Neural cell (in vitro differentiated cells): ENCODE measurements around the gene LRMDA. TPM values are rescaled to one million over a fixed set of nuclear protein-coding genes. Genes with fewer than 3 reads are reported as not detected.

Experiments used
- H2AFZ ChIP-seq: fragments of 200-600, 300-800 bp; sonication (generic), shearing (Covaris generic); 2 replicates; pipeline ENCODE4 v1.6.0; 2014; ENCODE audit warnings: low read depth, mild to moderate bottlenecking, antibody characterized with exemption, low read length, moderate library complexity
- H3F3A ChIP-seq: fragments of 200-600 bp; shearing (Covaris generic); 2 replicates; pipeline ENCODE4 v1.6.1; 2016; ENCODE audit warnings: mild to moderate bottlenecking, moderate library complexity, mixed read lengths, antibody characterized with exemption, low read length; ENCODE audit not compliant: insufficient read depth, poor library complexity, severe bottlenecking
- H3K27ac ChIP-seq: fragments of 200-600, 300-800 bp; sonication (generic), shearing (Covaris generic); 2 replicates; pipeline ENCODE4 v1.5.1; 2014; ENCODE audit warnings: mild to moderate bottlenecking, low read length, moderate library complexity
- H3K27me3 ChIP-seq: fragments of 300-800, 200-600 bp; sonication (generic), shearing (Covaris generic); 2 replicates; pipeline ENCODE4 v1.6.0; 2014; ENCODE audit warnings: mild to moderate bottlenecking, low read depth, low read length, moderate library complexity; ENCODE audit not compliant: insufficient read depth
- H3K36me3 ChIP-seq: fragments of 300-800, 200-600 bp; sonication (generic), shearing (Covaris generic); 2 replicates; pipeline ENCODE4 v1.5.1; 2014; ENCODE audit warnings: mild to moderate bottlenecking, antibody characterized with exemption, low read length, moderate library complexity; ENCODE audit not compliant: insufficient read depth
- H3K4me2 ChIP-seq: fragments of 300-800, 200-600 bp; sonication (generic), shearing (Covaris generic); 2 replicates; pipeline ENCODE4 v1.6.0; 2014; ENCODE audit warnings: mild to moderate bottlenecking, low read length
- H3K4me3 ChIP-seq: fragments of 300-800, 200-600 bp; sonication (generic), shearing (Covaris generic); 2 replicates; pipeline ENCODE4 v1.5.1; 2014; ENCODE audit warnings: mild to moderate bottlenecking, low read length, moderate library complexity
- H3K79me2 ChIP-seq: fragments of 200-600 bp; shearing (Covaris generic); replicated peaks from 2 replicates; pipeline ENCODE4 v1.6.0; 2014; ENCODE audit warnings: mild to moderate bottlenecking, low read length, moderate library complexity; ENCODE audit not compliant: insufficient read depth
- H3K9ac ChIP-seq: fragments of 300-800, 200-600 bp; sonication (generic), shearing (Covaris generic); 2 replicates; pipeline ENCODE4 v1.6.1; 2016; ENCODE audit warnings: mild to moderate bottlenecking, low read length, mixed read lengths
- H3K9me2 ChIP-seq: fragments of 200-600 bp; shearing (Covaris generic); 2 replicates; pipeline ENCODE4 v1.6.1; 2016; ENCODE audit warnings: mild to moderate bottlenecking, low read length, mixed read lengths; ENCODE audit not compliant: insufficient read depth
- H3K9me3 ChIP-seq: fragments of 200-600, 300-800 bp; sonication (generic), shearing (Covaris generic); 2 replicates; pipeline ENCODE4 v1.6.1; 2016; ENCODE audit warnings: mild to moderate bottlenecking, mixed run types, low read length, moderate library complexity, mixed read lengths
- H4K20me1 ChIP-seq: fragments of 200-600 bp; shearing (Covaris generic); 2 replicates; pipeline ENCODE4 v1.6.1; 2016; ENCODE audit warnings: mild to moderate bottlenecking, mixed run types; ENCODE audit not compliant: insufficient read depth
- EP300 ChIP-seq: fragments of 450-650 bp; conservative IDR thresholded peaks from 2 replicates; pipeline ENCODE4 v1.6.1; 2014; ENCODE audit warnings: antibody characterized with exemption, mild to moderate bottlenecking, moderate library complexity; ENCODE audit not compliant: poor library complexity, severe bottlenecking
- EZH2 ChIP-seq: fragments of 200-600, 300-800 bp; shearing (Covaris generic), sonication (generic); IDR thresholded peaks from 2 replicates; pipeline ENCODE4 v1.6.1; 2014; ENCODE audit warnings: antibody characterized with exemption, low read length, borderline replicate concordance, mild to moderate bottlenecking; ENCODE audit not compliant: insufficient read depth, poor library complexity, severe bottlenecking
- MXI1 ChIP-seq: fragments of 450-650 bp; conservative IDR thresholded peaks from 2 replicates; pipeline ENCODE4 v1.6.1; 2014; ENCODE audit warnings: antibody characterized with exemption, mild to moderate bottlenecking; ENCODE audit not compliant: poor library complexity, severe bottlenecking
- POLR2AphosphoS5 ChIP-seq: IDR thresholded peaks from 2 replicates; pipeline ENCODE4 v1.6.1; 2012
- RAD21 ChIP-seq: fragments of 450-650 bp; conservative IDR thresholded peaks from 2 replicates; pipeline ENCODE4 v1.6.1; 2014; ENCODE audit warnings: antibody characterized with exemption, mild to moderate bottlenecking, moderate library complexity
- SMC3 ChIP-seq: fragments of 450-650 bp; conservative IDR thresholded peaks from 2 replicates; pipeline ENCODE4 v1.6.1; 2014; ENCODE audit warnings: antibody characterized with exemption, mild to moderate bottlenecking, moderate library complexity; ENCODE audit not compliant: poor library complexity
- TAF1 ChIP-seq: IDR thresholded peaks from 2 replicates; pipeline ENCODE4 v1.6.1; 2012; ENCODE audit warnings: low read depth
- polyA plus RNA-seq: library from polyadenylated mRNA; depleted of rRNA; stranded (reverse); fragments of >200 nt; gene quantifications from 2 replicates; pipeline ENCODE4 v1.2.3, GENCODE V29; 2014
- TF ChIP-seq, protein P1 (sequence below): IDR thresholded peaks from 2 replicates; pipeline ENCODE4 v1.6.1; 2012; ENCODE audit warnings: borderline replicate concordance
- TF ChIP-seq, protein P2 (sequence below): fragments of 450-650 bp; IDR thresholded peaks from 2 replicates; pipeline ENCODE4 v1.5.1; 2014; ENCODE audit warnings: antibody characterized with exemption, mild to moderate bottlenecking, moderate library complexity; ENCODE audit not compliant: poor library complexity, severe bottlenecking

LRMDA gene
- polyA plus RNA-seq, 1 donor from 2014 or later = 5.6 TPM

DNA sequence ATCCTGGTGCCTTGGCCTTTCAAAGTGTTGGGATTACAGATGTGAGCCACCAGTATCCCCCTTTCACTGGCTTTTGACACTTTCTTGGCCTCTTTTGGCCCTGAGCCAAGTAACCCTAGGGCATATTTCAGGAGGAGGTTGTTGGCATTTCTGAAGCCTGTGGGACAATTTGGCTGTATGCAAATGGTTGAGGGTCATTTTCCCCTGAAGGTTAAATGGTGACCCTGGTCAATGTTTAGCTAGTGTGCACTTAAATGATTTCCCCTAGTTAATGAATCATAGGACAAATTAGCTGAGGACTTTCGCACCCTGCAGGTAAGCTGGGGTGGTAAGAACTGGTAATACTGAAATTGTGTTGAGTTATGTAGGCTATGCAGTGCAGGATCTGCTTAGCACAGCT is 660.5 kb downstream of the LRMDA start:
- Histone ChIP-seq H2AFZ (no peak overlapping the region), H3K9me2 (no peaks in the 10 kb centered on the region), H3K27ac (no peak overlapping the region), H3K27me3 (no peaks in the 10 kb centered on the region), H3F3A (no peaks in the 10 kb centered on the region), H3K9me3 (no peaks in the 10 kb centered on the region), H3K79me2 (no peaks in the 10 kb centered on the region), H3K4me2 (no peak overlapping the region), H4K20me1 (no peaks in the 10 kb centered on the region), H3K36me3 (no peaks in the 10 kb centered on the region), H3K9ac (no peak overlapping the region), H3K4me3 (no peak overlapping the region)
- no peak for TF ChIP-seq MXI1
- TF ChIP-seq, protein P1, sequence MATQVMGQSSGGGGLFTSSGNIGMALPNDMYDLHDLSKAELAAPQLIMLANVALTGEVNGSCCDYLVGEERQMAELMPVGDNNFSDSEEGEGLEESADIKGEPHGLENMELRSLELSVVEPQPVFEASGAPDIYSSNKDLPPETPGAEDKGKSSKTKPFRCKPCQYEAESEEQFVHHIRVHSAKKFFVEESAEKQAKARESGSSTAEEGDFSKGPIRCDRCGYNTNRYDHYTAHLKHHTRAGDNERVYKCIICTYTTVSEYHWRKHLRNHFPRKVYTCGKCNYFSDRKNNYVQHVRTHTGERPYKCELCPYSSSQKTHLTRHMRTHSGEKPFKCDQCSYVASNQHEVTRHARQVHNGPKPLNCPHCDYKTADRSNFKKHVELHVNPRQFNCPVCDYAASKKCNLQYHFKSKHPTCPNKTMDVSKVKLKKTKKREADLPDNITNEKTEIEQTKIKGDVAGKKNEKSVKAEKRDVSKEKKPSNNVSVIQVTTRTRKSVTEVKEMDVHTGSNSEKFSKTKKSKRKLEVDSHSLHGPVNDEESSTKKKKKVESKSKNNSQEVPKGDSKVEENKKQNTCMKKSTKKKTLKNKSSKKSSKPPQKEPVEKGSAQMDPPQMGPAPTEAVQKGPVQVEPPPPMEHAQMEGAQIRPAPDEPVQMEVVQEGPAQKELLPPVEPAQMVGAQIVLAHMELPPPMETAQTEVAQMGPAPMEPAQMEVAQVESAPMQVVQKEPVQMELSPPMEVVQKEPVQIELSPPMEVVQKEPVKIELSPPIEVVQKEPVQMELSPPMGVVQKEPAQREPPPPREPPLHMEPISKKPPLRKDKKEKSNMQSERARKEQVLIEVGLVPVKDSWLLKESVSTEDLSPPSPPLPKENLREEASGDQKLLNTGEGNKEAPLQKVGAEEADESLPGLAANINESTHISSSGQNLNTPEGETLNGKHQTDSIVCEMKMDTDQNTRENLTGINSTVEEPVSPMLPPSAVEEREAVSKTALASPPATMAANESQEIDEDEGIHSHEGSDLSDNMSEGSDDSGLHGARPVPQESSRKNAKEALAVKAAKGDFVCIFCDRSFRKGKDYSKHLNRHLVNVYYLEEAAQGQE = no peak
- TF ChIP-seq RAD21 = no peak
- TF ChIP-seq POLR2AphosphoS5 = no peak
- no peak for TF ChIP-seq EZH2
- TF ChIP-seq SMC3 = no peak
- no peak for TF ChIP-seq TAF1
- TF ChIP-seq, protein P2, sequence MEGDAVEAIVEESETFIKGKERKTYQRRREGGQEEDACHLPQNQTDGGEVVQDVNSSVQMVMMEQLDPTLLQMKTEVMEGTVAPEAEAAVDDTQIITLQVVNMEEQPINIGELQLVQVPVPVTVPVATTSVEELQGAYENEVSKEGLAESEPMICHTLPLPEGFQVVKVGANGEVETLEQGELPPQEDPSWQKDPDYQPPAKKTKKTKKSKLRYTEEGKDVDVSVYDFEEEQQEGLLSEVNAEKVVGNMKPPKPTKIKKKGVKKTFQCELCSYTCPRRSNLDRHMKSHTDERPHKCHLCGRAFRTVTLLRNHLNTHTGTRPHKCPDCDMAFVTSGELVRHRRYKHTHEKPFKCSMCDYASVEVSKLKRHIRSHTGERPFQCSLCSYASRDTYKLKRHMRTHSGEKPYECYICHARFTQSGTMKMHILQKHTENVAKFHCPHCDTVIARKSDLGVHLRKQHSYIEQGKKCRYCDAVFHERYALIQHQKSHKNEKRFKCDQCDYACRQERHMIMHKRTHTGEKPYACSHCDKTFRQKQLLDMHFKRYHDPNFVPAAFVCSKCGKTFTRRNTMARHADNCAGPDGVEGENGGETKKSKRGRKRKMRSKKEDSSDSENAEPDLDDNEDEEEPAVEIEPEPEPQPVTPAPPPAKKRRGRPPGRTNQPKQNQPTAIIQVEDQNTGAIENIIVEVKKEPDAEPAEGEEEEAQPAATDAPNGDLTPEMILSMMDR = no peak
- TF ChIP-seq EP300 = no peak

DNA sequence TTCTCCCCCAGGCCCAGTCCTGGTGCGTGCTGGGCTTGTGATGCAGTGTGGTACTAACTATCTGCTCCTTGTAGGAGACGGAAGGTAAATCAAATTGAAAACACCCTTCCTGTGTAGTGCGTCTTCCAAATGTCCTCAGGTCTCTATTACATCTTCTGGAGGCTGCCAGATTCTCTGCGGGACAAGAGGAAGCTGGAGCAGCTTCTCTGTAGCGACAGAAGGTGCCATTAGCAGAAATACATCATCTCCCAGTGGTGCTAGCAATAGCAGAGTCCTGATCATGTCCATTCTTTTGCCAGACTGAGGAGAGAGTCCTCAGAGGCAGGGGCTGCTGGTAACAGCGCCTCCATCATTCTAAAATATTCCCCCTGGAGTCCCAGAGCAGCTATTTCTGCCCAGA is 675.2 kb downstream of the LRMDA start:
- no peaks in the 10 kb centered on the region for H3F3A ChIP-seq
- H3K4me2 ChIP-seq = no peak overlapping the region
- no peaks in the 10 kb centered on the region for H3K36me3 ChIP-seq
- no peak for TF ChIP-seq EP300
- TF ChIP-seq RAD21 = no peak
- no peak for TF ChIP-seq TAF1
- TF ChIP-seq EZH2 = no peak
- TF ChIP-seq, protein P1 = no peak
- TF ChIP-seq POLR2AphosphoS5 = no peak
- no peak for TF ChIP-seq SMC3
- H3K9me3 ChIP-seq = peaks cover 3% of the 10 kb centered on the region
- H3K27ac ChIP-seq = no peak overlapping the region
- no peak overlapping the region for H2AFZ ChIP-seq
- no peaks in the 10 kb centered on the region for H4K20me1 ChIP-seq
- no peaks in the 10 kb centered on the region for H3K27me3 ChIP-seq
- no peaks in the 10 kb centered on the region for H3K9me2 ChIP-seq
- no peak overlapping the region for H3K4me3 ChIP-seq
- no peak overlapping the region for H3K9ac ChIP-seq
- H3K79me2 ChIP-seq = no peaks in the 10 kb centered on the region
